Spinal cord (tissue), 10 donors: ENCODE measurements around the gene MPPED2. TPM values are rescaled to one million over a fixed set of nuclear protein-coding genes. Genes with fewer than 3 reads are reported as not detected.
"Not testable (repeated sequence)": the region's sequence is repeated elsewhere in the genome, so short reads cannot be mapped to it uniquely, and the experiment has no call there.

ENCODE experiments used
- DNase-seq, 6 donors: peaks; one replicate each; pipeline versions ENCODE4 v3.0.0 to v3.0.0-alpha.2; 2013 to 2015; ENCODE audit warnings: low spot score in 6 of 6, low read depth in 4 of 6
- H3K27ac ChIP-seq: one replicate; pipeline ENCODE4 v1.5.1; 2013; ENCODE audit warnings: low read depth, low read length, control low read depth
- H3K27me3 ChIP-seq: one replicate; pipeline ENCODE4 v1.6.1; 2013; ENCODE audit warnings: low read length; ENCODE audit not compliant: control insufficient read depth, insufficient read depth
- H3K36me3 ChIP-seq: one replicate; pipeline ENCODE4 v1.6.1; 2013; ENCODE audit warnings: low read length; ENCODE audit not compliant: control insufficient read depth, insufficient read depth
- H3K4me1 ChIP-seq: one replicate; pipeline ENCODE4 v1.6.1; 2013; ENCODE audit warnings: low read length; ENCODE audit not compliant: control insufficient read depth, insufficient read depth
- H3K4me3 ChIP-seq: one replicate; pipeline ENCODE4 v1.5.1; 2013; ENCODE audit warnings: low read depth, low read length, control low read depth
- H3K9me3 ChIP-seq: one replicate; pipeline ENCODE4 v1.6.1; 2013; ENCODE audit warnings: low read length; ENCODE audit not compliant: control insufficient read depth, insufficient read depth
- WGBS: methylation state at CpG from one replicate; pipeline ENCODE4 v1.1.5; 2013; ENCODE audit warnings: missing lambda C conversion rate; ENCODE audit not compliant: insufficient coverage; 5-methylcytosine and 5-hydroxymethylcytosine counted together
- polyA plus RNA-seq, 2 donors: library from polyadenylated mRNA; unstranded; fragments of 120-200 nt; gene quantifications; one replicate each; pipeline ENCODE4 v1.2.1, GENCODE V29; 2013; ENCODE audit not compliant: insufficient read length in 2 of 2
- total RNA-seq, 2 donors: library from RNA; depleted of rRNA in 1 of 2; stranded (reverse); fragments of 120-200 nt in 1 of 2; fragments of >200 nt in 1 of 2; gene quantifications; one replicate each; pipeline versions ENCODE4 v1.2.3 to v1.2.4, GENCODE V29; 2013 to 2014
- donor health status: healthy.

The MPPED2 gene
- total and polyA plus RNA-seq, 4 donors = 30.7 to 72.2 (median 71.0) TPM

GRCh38 chr11:30560206-30561106, 25.7 kb downstream of the MPPED2 start:
- 7% methylated on average over 2 of the region's 7 CpGs for WGBS
- Histone ChIP-seq H3K36me3 (no peaks in the 10 kb centered on the region), H3K4me1 (peaks cover 3% of the 10 kb centered on the region), H3K9me3 (no peaks in the 10 kb centered on the region), H3K4me3 (peak overlapping the region; percentile 14), H3K27ac (peak overlapping the region; percentile 58), H3K27me3 (no peaks in the 10 kb centered on the region)
- DNase-seq = peak in 2 of 6 donors; percentile 41 to 77

GRCh38 chr11:30559004-30559403, 27.1 kb downstream of the MPPED2 start:
- peaks cover 3% of the 10 kb centered on the region for H3K4me1 ChIP-seq
- no peaks in the 10 kb centered on the region for H3K36me3 ChIP-seq
- no peak overlapping the region for H3K4me3 ChIP-seq
- WGBS = no CpG with 5 or more reads among the region's 1 CpG
- DNase-seq = peak in 1 of 6 donors; percentile 64
- no peaks in the 10 kb centered on the region for H3K27me3 ChIP-seq
- no peak overlapping the region for H3K27ac ChIP-seq
- no peaks in the 10 kb centered on the region for H3K9me3 ChIP-seq

- H3K9me3 ChIP-seq, H3K4me3 ChIP-seq, DNase-seq, H3K27ac ChIP-seq, H3K27me3 ChIP-seq, H3K36me3 ChIP-seq: not testable (repeated sequence)
- 87% methylated on average over 5 of the region's 6 CpGs for WGBS
- H3K4me1 ChIP-seq = peaks cover 11% of the 10 kb centered on the region
These were observed 31.6 kb downstream of the MPPED2 start for GRCh38 chr11:30554587-30554986.

DNA sequence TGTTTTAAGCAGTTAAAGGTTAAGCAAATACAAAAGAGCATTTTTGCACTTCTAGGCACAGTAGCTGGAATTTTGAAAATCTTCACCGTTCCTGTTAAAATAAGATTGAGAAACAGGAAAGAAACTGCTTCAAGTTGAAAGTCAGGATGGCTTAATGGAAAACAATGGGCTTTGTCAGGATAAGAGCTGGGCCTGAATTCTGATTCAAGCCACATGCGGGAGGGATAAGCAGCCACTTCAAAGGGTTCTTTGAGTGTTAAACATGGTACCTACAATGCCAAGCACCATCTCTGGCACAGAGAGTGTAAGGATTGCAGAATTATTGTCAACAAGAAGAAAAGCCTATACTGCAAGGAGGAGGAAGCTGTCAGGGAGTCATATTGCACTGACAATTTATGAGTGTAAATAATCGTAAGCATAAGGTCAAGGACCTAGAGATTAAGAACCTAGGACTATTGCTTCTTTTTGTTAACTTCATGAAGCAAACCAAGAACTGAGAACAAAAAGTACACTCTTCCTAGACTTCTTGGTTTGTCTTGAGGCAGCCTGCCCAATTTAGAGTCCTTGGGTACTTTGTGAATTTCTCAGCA, 32.5 kb downstream of the MPPED2 start:
- no peak overlapping the region for H3K4me3 ChIP-seq
- H3K36me3 ChIP-seq = no peaks in the 10 kb centered on the region
- H3K27me3 ChIP-seq = no peaks in the 10 kb centered on the region
- peaks cover 12% of the 10 kb centered on the region for H3K4me1 ChIP-seq
- WGBS = 0% methylated on average over 1 of the region's 3 CpGs
- no peak for DNase-seq
- H3K9me3 ChIP-seq = no peaks in the 10 kb centered on the region
- peak overlapping the region; percentile 10 for H3K27ac ChIP-seq

DNA sequence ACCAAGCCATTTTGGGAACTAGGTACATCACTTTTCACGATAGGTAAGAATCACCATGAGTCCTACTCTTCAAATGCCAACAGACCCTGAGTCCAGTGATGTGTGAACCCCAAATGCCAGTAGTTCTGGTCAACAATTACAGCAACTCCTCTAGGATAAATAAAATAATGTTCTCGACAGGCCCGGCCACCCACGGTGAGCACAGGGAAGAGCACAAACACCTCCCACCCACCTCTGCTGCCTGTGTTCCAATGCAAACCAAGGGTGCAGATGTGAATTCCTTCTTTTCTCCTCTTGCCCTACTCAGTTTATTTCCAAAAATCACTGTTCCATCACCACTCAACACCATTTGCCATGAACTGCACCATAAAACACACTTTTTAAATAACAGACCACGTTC, 33.3 kb downstream of the MPPED2 start:
- Histone ChIP-seq H3K4me3 (no peak overlapping the region), H3K9me3 (no peaks in the 10 kb centered on the region), H3K27me3 (no peaks in the 10 kb centered on the region), H3K27ac (no peak overlapping the region), H3K4me1 (peaks cover 8% of the 10 kb centered on the region), H3K36me3 (no peaks in the 10 kb centered on the region)
- DNase-seq = no peak
- 74% methylated on average over 4 of the region's 5 CpGs for WGBS

- peak in 2 of 6 donors; percentile 47 to 57 for DNase-seq
- no peaks in the 10 kb centered on the region for H3K36me3 ChIP-seq
These were observed 36.1 kb downstream of the MPPED2 start for GRCh38 chr11:30550022-30550542.

GRCh38 chr11:30549565-30549964, 36.6 kb downstream of the MPPED2 start:
- peak overlapping the region; percentile 67 for H3K27ac ChIP-seq
- DNase-seq = peak in 1 of 6 donors; percentile 65
- H3K9me3 ChIP-seq = no peaks in the 10 kb centered on the region
- H3K4me3 ChIP-seq = no peak overlapping the region
- WGBS = no CpG with 5 or more reads among the region's 4 CpGs
- H3K27me3 ChIP-seq = no peaks in the 10 kb centered on the region
- H3K36me3 ChIP-seq = no peaks in the 10 kb centered on the region
- H3K4me1 ChIP-seq = peaks cover 8% of the 10 kb centered on the region

More at GRCh38 chr11:30550022-30550542, 36.1 kb downstream of the MPPED2 start:
- no peaks in the 10 kb centered on the region for H3K27me3 ChIP-seq
- 13% methylated on average over 1 of the region's 4 CpGs for WGBS
- H3K27ac ChIP-seq = peak overlapping the region; percentile 67
- H3K4me3 ChIP-seq = no peak overlapping the region
- no peaks in the 10 kb centered on the region for H3K9me3 ChIP-seq
- H3K4me1 ChIP-seq = peaks cover 8% of the 10 kb centered on the region

DNA sequence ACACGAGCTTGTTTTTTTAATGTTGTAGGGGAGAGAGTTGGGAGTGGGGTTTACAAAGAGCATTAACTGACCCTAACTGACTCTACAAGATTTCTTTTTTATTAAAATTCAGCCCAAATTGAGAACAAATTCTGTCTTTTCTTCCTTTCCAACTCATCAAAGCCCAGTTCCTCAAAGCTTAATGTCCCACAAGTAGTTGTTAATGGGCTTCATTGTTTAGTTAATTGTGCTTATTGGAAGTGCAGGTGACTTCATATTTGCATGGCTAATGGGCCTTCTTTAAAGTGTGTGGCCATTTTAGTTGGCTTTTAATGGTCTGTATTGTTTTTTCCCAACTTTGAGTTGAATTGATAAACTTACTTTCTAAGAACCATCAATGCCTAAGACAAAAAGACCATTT, 39.8 kb downstream of the MPPED2 start:
- H3K9me3 ChIP-seq = no peaks in the 10 kb centered on the region
- WGBS = no CpG with 5 or more reads among the region's 1 CpG
- no peak overlapping the region for H3K4me3 ChIP-seq
- no peak for DNase-seq
- no peak overlapping the region for H3K27ac ChIP-seq
- H3K27me3 ChIP-seq = no peaks in the 10 kb centered on the region
- peaks cover 5% of the 10 kb centered on the region for H3K4me1 ChIP-seq
- no peaks in the 10 kb centered on the region for H3K36me3 ChIP-seq

DNA sequence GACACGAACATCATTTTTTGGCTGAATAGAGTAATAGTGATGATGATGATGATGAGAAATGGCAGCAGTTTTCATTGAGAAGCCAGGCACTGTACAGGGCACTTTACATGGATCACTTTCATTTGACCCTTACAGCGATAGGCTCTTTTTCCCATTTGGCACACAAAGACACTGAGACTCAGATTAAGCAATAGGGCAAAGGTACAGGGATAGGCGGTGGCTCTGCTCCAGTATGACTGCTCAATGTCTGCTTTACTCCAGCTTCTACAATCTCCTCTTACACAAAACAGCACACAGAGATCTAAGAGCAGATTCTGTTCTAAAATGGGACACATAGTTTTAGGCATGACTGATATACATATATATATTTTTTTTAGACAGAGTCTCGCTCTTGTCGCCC, 40.6 kb downstream of the MPPED2 start:
- Histone ChIP-seq H3K27me3 (no peaks in the 10 kb centered on the region), H3K4me1 (peaks cover 5% of the 10 kb centered on the region), H3K4me3 (no peak overlapping the region), H3K36me3 (no peaks in the 10 kb centered on the region), H3K9me3 (no peaks in the 10 kb centered on the region), H3K27ac (no peak overlapping the region)
- WGBS = 96% methylated on average over 4 of the region's 5 CpGs
- no peak for DNase-seq
